ENCODE data around the gene KCND1.

DNA sequence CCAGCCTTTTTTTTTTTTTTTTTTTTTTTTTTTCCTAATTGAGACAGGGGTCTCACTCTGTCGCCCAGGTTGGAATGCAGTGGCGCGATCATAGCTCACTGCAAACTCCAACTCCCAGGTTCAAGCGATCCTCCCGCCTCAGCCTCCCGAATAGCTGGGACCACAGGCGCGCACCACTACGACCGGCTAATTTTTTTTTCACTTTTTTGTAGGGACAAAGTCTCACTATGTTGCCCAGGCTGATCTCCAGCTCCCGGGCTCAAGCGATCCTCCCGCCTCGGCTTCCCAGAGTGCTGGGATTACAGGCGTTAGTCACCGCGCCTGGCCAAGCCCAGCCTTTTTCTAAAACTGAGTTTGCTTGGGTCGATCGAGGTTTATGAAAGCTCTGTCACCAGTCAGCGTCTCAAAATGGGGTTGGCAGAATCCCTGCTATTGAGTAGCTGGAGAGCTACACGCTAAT is 13.0 kb downstream of the KCND1 start:
- TF ChIP-seq, protein P1, sequence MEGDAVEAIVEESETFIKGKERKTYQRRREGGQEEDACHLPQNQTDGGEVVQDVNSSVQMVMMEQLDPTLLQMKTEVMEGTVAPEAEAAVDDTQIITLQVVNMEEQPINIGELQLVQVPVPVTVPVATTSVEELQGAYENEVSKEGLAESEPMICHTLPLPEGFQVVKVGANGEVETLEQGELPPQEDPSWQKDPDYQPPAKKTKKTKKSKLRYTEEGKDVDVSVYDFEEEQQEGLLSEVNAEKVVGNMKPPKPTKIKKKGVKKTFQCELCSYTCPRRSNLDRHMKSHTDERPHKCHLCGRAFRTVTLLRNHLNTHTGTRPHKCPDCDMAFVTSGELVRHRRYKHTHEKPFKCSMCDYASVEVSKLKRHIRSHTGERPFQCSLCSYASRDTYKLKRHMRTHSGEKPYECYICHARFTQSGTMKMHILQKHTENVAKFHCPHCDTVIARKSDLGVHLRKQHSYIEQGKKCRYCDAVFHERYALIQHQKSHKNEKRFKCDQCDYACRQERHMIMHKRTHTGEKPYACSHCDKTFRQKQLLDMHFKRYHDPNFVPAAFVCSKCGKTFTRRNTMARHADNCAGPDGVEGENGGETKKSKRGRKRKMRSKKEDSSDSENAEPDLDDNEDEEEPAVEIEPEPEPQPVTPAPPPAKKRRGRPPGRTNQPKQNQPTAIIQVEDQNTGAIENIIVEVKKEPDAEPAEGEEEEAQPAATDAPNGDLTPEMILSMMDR (IDR thresholded peaks at IDR 0.05; ENCODE audit: low read length): no peak
- TF ChIP-seq EZH2 (IDR thresholded peaks at IDR 0.05; ENCODE audit: borderline replicate concordance, low read length): no peak

Data from OCI-LY1 (cell line).